Glutamatergic neuron (in vitro differentiated cells): ENCODE results near the gene UFSP1. TPM values are rescaled to one million over a fixed set of nuclear protein-coding genes. Genes with fewer than 3 reads are reported as not detected.

Source experiments
- DNase-seq: peaks from one replicate; pipeline ENCODE4 v3.0.0; 2022
- H3K27ac Mint-ChIP-seq: one replicate; pipeline ENCODE4 v1.8.0; 2020; ENCODE audit warnings: mild to moderate bottlenecking, mixed read lengths, inconsistent platforms; ENCODE audit not compliant: unreplicated experiment
- H3K27me3 Mint-ChIP-seq: one replicate; pipeline ENCODE4 v1.8.0; 2020; ENCODE audit warnings: mild to moderate bottlenecking, moderate library complexity, mixed read lengths, inconsistent platforms; ENCODE audit not compliant: unreplicated experiment
- H3K36me3 Mint-ChIP-seq: one replicate; pipeline ENCODE4 v1.8.0; 2020; ENCODE audit warnings: mild to moderate bottlenecking, mixed read lengths, inconsistent platforms; ENCODE audit not compliant: unreplicated experiment
- H3K4me1 Mint-ChIP-seq: one replicate; pipeline ENCODE4 v1.8.0; 2020; ENCODE audit warnings: mild to moderate bottlenecking, low read depth, mixed read lengths, inconsistent platforms; ENCODE audit not compliant: unreplicated experiment
- H3K4me3 Mint-ChIP-seq: one replicate; pipeline ENCODE4 v1.8.0; 2020; ENCODE audit warnings: mild to moderate bottlenecking, mixed read lengths, inconsistent platforms; ENCODE audit not compliant: unreplicated experiment
- H3K9me3 Mint-ChIP-seq: one replicate; pipeline ENCODE4 v1.8.0; 2020; ENCODE audit warnings: mild to moderate bottlenecking, moderate library complexity, mixed read lengths, inconsistent platforms; ENCODE audit not compliant: unreplicated experiment
- CTCF ChIP-seq: fragments of 200-600 bp; sonication (generic); IDR thresholded peaks from one replicate; pipeline ENCODE4 v1.5.0; 2021; ENCODE audit not compliant: partially characterized antibody, unreplicated experiment
- microRNA-seq: library from miRNA; unstranded; fragments of <30 nt; microRNA quantifications from one replicate; pipeline ENCODE4, GENCODE V29; 2020; ENCODE audit not compliant: unreplicated experiment
- total RNA-seq: library from RNA; stranded (reverse); fragmentation: NEBNext Ultra II Directional; extraction: Animal tissue kit (Norgen Biotek cat#: 25700); gene quantifications from one replicate; pipeline ENCODE4 v1.2.1, GENCODE V29; 2021; ENCODE audit not compliant: unreplicated experiment

Gene UFSP1
- total RNA-seq, 1 donor from 2014 or later = 3.2 TPM

- DNase-seq = no peak
- Mint-ChIP-seq H3K27me3 (peaks cover 6% of the 10 kb centered on the region), H3K36me3 (no peaks in the 10 kb centered on the region), H3K4me1 (peaks cover 12% of the 10 kb centered on the region), H3K4me3 (no peak overlapping the region), H3K9me3 (peaks cover 7% of the 10 kb centered on the region), H3K27ac (no peak overlapping the region)
- no peak for TF ChIP-seq CTCF
These were observed 50.2 kb downstream of the UFSP1 start for GRCh38 chr7:100839361-100839760.

Small RNA genes within 50 kb of the gene (microRNA-seq; reads per million reads assigned to microRNA genes)
- gene MIR6875 = 1.5 reads per million, percentile 6 among the genes with 10 or more reads in this experiment

Other genes starting within 250 kb of the UFSP1 start
- gene TFR2, start 248.2 kb downstream of the UFSP1 start, total RNA-seq = 5.1 TPM
- 95.2 TPM for gene ACTL6B, start 233.3 kb downstream of the UFSP1 start, total RNA-seq
- gene GNB2, start 216.0 kb downstream of the UFSP1 start, total RNA-seq = 275 TPM
- 79.6 TPM for gene GIGYF1, start 195.5 kb downstream of the UFSP1 start, total RNA-seq
- gene POP7, start 183.6 kb downstream of the UFSP1 start, total RNA-seq = 35.8 TPM
- not detected for gene EPO, start 169.2 kb downstream of the UFSP1 start, total RNA-seq
- gene ZAN, start 156.1 kb downstream of the UFSP1 start, total RNA-seq = not detected
- 21.5 TPM for gene EPHB4, start 62.2 kb downstream of the UFSP1 start, total RNA-seq
- gene SLC12A9, start 37.0 kb downstream of the UFSP1 start, total RNA-seq = 36.7 TPM
- gene TRIP6, start 22.3 kb downstream of the UFSP1 start, total RNA-seq = 13.1 TPM
- 213 TPM for gene SRRT, start 14.6 kb downstream of the UFSP1 start, total RNA-seq
- gene ACHE, start 6.2 kb upstream of the UFSP1 start, total RNA-seq = 30.0 TPM
- 6.3 TPM for gene MUC3A, start 59.8 kb upstream of the UFSP1 start, total RNA-seq
- gene MUC12, start 79.8 kb upstream of the UFSP1 start, total RNA-seq = 1.0 TPM
- not detected for gene MUC17, start 130.4 kb upstream of the UFSP1 start, total RNA-seq
- gene TRIM56, start 195.8 kb upstream of the UFSP1 start, total RNA-seq = 0.61 TPM
- gene SERPINE1, start 237.4 kb upstream of the UFSP1 start, total RNA-seq = not detected